ENCODE results near the gene UBN1.
"Not testable (repeated sequence)": the region's sequence is repeated elsewhere in the genome, so short reads cannot be mapped to it uniquely, and the experiment has no call there.

Gene UBN1

DNA sequence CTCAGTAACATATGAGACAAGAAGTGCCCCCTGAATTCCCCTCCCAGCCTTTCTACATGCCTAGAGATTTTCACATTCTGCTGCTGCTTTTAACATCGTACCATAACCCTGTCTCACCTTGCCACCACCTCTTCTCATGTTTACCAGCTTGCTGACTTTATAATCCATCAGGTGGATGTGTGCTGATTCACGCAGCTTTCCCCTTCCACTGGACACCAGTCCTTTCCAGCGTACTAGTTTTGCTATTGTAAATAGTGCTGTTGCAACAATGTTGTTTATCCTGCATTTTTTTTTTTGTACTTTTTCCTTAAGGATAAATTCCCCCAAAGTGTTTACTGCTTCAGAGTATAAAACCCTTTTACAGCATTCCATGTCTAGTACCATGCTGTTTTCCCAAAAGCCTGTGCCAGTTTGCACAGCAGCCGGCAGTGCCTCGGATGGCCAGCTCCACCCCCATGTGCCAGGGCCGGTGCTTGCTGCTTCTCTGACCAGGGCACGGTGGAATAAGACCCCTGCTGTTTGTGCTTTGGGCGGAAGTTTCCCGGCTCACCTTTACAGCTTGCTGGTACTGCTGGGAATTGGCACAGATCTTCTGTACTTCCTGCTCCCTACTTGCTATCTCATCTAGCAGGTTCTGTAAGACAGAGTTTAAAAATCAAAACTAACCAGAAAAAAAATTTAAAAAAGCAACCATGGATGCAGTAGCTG is 41.3 kb downstream of the UBN1 start:
- DNase-seq, result no peak

DNA sequence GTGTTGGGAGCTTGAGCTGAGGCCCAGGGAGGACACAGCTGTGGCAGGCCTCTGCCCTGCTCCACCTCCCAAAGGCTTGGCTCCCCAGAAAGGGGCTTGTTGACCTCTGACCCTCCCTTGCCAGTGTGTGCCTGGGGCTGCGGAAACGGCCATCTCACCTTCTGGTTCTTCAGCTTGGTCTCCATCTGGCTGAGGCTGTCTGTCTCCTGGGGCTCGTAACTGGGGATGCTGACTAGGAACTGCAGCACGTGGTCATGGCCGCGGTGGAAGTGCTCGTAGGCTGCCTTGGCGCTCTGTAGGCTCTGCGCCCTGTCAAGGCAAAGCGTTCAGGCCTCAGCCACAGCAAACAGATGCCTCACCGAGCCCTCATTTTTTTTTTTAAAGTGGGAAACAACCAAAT is 42.7 kb downstream of the UBN1 start:
- no peak for DNase-seq

DNA sequence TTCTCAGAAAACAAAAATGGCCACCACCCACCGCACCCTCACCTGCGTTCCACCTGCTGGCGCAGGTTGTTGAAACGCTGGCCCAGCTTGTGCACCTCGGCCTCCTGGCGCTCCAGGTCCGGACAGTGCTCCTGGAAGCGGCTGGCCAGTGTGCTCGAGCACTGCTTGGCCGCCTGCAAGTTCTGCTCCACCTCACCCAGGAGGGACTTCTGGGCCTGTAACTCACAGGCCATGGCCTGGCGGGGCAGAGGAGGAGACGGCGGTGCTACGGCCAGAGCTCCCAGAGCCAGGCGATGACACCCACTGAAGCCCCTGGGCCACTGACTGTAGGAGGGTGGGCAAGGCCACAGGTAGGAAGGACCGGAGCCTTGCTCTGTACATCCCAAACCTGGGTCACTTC is 43.4 kb downstream of the UBN1 start:
- no peak for DNase-seq

DNA sequence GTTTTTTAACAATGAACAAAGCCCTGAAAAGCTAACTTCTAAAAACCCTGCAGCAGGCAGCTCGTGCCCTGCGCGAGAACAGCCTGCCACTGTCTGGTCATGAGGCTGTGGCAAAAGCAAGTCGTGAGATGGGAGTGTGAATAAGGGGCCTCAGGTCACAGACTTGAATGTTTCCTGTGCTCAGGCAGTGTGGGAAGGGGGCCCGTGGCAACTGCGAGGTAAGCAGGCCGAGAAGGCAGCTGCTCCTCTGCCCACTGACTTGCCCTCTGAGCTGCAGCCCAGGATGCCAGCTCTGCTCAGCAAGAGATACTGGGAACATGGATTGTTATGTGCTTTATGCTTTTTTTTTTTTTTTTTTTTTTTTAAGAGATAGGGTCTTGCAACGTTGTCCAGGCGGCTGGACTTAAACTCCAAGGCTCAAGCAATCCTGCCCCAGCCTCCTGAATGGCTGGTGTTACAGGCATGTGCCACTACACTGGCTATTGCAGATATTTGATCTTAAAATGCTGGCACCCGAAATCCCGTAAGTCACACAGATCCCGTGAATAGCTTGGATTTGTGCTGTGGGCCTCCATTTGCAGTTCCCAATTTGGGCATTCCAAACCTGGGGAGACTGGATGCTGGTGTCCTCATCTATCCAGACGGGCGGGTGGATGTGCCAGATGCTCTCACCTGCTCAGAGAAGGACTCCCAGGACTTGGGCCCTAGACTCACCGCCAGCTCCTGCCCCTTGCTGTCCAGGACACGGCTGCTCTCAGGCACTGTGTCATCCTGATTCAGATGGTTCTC is 44.0 kb downstream of the UBN1 start:
- no peak for DNase-seq

DNA sequence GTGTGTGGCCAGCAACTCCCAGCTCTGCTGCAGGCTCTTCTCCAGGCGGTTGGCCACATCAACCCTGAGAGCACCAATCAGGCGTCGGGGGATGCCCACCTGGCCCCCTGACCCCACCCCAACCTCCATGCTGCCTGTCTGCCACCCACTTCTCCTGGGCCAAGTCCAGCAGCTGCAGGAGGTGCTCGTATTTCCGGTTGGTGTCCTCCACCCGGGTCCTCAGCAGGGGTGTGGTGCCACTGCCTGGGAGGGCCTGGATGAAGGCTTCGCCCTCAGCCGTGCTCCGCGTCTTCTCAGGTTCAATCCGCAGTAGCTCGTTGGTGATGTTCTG is 44.6 kb downstream of the UBN1 start:
- no peak for DNase-seq

DNA sequence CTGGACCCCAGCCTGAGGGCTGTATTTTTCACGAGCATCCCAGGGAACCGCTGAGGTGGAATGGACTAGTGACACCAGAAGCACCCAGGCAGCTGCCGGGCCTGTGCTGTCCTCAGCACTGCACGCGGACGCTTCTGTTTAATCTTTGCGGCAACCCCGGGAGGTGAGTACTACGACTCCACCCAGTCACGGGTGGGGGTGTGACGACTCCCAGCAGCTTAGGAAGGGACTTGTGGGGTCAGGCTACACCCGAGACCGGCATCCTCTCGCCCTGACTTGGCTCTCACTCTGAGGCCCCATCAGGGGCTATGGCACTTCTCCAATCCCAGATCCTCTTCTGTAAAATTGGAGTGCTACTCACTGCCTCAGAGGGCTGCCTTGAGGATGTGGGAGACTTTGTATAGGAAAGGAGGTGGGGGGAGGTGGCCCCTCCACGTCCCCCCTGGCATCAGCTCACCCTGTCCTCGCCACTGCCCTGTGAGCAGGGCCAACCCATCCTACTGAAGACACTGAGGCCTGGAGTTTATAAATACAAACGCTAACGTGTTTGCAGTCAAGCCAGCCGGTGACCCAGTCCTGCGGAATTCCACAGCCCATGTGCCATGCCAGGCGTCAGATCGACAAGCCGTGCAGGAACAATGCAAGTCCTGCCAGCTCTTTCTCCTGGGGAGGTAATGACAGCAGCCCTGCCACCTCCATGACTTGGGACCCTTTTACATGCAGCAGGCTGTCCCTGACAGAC is 45.3 kb downstream of the UBN1 start:
- DNase-seq, result no peak

DNA sequence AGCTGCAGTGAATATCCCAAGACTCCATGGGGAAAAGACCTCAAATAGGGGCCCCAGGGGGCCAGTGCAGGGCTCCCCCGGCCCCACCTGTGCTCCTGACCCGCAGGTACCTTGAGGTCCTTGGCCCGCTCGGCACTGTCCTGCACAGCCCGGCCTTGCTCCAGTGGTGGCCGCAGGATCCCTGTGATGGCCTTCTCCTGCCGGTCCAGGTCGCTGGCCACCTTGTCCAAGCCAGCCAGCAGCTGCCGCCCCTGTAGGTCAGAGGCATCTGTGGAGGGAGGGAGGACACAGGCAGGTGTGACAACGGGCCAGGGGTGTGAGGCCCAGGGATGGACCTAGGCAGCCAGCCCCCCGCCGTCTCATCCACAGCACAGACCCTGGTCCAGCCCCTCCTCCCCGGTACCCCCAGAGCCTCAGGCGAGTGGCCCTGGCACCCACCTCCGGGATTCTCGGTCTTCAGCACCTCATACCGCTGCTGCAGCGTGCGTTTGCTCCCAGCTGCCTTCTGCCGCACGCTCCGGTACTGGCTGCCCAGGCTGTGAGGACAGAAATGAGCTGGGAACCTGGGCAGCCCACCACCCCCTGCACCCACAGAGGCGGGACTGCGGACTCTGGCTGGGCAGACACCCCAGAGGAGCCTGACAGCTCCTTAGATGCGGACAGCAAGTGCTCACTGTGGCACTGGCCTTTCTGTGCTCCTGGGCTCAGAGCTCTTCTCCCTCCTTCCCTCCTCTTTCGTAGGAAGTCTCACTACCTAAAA is 46.0 kb downstream of the UBN1 start:
- DNase-seq, result no peak

DNA sequence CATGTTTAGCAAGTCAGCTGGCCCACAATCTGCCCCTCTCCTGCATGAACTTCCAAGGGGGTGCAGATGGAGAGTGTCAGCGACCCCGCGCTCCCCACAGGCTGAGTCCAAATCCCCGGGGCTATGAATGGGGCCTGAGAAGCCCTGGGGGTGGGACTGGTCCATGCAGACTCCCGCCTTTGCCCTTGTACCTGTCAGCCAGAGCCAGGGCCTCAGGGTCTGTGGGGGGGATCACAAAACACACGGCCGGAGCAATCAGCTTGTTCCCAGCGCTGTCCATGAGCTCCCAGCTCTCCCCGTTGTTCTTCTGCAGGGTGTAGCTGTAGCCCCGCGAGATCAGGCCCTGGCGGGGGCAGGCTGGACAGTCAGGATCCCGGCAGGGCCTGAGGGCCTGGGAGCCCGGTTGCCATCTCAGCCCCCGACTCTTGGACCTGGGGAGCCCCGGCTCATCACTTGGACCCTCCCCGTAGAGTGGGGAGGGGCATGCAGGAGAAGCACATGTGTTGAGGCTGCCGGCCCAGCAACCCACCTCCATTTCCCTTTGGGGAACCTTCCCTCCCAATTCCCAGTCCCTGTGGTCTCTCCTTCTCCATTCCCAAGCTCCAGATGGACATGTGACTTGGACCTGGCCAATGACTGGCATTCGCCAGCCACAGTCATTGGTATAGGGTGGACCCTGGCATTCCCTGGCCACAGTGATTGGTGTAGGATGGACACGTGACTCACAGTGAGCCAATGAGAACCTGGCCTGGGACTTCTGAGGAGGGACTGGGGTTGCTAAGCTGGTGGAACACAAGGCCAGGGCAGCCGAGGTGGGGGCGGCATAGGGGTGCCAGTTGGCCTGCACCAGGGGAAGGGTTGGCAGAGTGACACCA is 47.2 kb downstream of the UBN1 start:
- no peak for DNase-seq

DNA sequence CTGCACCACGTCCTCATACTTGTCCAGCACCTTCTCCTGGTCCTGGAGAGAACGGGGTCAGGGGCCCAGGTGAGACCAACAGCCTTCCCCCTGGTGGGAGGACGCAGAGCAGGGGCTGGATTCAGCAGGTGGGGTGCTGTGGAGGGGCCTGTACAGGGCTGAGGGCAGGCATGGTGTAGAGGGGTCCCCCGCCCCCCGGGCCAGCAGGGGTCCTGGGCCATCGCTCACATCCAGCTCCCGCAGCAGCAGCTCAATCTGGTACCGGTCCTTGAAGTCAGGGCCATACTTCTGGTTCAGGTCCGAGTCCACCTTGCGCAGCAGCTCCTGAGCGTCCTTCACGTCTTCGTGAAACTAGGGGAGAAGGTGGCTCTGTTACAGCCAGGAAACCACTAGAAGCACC is 48.1 kb downstream of the UBN1 start:
- DNase-seq, result no peak

DNA sequence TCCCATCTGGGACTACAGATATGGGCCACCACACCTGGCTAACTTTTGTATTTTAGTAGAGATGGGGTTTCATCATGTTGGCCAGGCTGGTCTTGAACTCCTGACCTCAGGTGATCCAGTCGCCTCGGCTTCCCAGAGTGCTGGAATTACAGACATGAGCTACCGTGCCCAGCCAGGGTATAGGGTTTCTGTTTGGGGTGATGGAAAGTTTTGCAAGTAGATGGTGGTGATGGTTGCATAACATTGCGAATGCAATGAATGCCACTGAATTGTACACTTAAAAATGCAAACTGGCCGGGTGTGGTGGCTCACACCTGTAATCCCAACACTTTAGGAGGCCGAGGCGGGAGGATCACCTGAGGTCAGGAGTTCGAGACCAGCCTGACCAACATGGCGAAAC is 49.5 kb downstream of the UBN1 start:
- not testable (repeated sequence) for DNase-seq

DNA sequence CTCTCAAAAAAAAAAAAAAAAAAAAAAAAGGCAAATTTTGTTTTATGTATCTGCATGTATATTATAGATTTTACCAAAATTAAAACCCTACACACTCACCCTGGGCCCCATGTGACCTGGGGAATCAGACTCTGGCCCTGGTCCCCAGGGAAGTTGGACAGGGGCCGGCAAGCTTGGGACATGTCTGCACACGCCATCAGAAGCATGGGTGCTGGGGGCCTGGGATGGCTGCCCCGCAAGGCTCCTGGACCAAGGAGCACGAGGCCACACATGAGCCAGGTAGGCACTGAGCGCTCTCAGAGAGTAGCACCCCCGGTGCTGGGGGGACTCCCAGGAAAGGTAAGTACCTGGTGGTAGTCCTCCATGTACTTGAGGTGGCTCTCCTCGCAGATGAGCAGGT is 50.0 kb downstream of the UBN1 start:
- DNase-seq, result no peak

DNA sequence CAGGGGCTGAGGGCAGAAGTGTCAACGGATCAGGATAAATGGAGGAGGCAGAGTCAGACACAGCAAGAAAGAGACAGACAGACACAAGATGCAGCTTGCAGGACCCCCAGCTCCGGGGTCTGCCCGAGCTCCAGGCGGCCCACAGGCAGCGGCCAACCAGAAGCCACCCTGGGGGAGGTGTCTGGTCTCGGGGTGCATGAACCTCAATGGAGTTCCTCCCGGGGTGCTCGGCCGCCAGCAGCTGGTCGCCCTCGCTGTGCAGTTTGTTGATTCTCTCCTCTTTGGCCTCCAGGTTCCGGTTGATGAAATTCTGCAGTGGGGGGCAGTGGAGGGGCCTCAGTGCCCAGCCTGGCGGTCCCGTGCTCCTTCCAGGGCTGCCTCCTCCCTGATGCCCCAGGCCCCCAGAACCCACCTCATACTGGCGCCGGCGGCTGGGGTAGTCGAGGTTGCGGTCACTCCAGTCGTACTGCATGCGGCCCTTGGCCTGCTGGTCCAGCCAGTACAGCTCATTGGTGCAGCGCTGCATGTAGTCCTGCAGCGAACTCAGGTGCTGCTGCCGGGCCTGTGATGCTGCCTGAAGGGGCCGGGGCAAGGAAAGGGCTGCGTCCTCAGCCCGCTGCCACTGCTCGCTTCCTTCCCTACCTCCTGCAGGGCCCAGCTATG is 51.7 kb downstream of the UBN1 start:
- DNase-seq, result no peak

DNA sequence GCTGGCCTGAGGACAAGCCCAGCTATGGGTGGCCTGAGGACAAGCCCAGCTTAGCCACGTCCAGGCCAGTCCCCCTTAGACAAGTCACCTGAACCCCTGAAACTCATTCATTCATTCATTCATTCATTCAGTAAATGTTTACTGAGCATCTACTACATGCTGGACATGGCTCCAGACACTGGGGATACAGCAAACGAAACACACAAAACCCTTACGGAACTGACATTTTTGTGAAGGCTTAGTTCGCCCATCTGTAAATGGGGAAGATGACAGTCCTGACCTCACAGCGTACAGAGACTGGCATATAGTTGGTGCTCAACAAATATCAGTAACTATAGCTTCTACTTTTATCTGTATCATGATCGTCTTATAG is 52.2 kb downstream of the UBN1 start:
- no peak for DNase-seq

DNA sequence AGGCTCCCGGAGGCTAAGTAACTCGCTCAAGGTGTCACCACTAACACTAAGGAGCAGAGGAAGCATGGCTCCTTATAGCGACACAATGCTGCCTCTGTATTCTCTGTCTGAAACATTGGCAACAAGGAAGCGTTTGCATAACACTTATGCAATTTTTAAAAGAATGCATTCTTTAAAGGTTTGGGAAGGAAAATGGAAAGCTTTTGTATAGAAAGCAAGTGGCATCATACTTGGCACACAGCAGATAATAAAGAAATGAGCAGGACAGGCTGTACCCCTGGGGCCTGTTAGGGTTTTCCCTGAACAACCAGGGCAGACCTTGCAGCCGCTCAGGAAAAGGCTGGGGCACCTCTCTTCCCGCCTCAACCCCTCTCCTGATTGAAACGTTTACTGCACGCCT is 52.8 kb downstream of the UBN1 start:
- DNase-seq, result no peak

DNA sequence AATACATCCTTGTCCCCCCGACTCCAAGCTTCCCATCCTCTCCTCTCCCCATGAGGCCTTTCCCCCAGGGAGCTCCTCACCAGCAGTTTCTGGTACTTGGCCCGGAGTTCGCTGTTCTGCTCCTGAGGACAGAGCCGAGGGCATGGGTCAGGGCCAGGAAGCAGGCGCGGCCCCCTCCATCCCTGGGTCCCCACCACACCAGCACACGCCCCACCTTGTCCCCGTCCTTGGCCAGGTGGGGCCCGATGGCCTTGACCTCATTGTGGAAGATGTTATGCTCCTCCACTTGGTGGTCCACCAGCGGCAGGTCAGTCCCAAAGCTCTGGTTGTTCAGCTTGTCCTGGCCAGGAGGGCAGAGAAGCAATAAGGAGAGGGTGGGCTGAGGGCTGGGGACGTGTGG is 53.5 kb downstream of the UBN1 start:
- no peak for DNase-seq

DNA sequence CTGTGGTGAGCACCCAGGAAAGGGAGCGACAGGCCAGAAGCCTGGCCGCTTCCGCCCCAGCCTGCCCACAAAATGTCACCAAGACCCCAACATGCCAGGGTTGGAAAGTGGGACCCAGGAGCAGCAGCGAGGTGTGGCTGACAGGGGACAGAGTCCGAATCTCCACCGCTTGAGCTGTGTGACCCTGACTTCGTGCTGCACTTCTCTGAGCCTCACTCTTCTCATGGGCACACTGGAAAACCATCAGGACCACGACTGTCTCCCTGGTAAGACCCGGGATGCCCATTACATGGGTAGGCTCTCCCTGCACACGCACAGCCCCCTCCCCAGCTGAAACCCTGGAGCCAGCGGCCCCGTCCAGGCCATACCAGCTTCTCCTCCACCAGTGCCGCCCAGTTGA is 54.8 kb downstream of the UBN1 start:
- no peak for DNase-seq

DNA sequence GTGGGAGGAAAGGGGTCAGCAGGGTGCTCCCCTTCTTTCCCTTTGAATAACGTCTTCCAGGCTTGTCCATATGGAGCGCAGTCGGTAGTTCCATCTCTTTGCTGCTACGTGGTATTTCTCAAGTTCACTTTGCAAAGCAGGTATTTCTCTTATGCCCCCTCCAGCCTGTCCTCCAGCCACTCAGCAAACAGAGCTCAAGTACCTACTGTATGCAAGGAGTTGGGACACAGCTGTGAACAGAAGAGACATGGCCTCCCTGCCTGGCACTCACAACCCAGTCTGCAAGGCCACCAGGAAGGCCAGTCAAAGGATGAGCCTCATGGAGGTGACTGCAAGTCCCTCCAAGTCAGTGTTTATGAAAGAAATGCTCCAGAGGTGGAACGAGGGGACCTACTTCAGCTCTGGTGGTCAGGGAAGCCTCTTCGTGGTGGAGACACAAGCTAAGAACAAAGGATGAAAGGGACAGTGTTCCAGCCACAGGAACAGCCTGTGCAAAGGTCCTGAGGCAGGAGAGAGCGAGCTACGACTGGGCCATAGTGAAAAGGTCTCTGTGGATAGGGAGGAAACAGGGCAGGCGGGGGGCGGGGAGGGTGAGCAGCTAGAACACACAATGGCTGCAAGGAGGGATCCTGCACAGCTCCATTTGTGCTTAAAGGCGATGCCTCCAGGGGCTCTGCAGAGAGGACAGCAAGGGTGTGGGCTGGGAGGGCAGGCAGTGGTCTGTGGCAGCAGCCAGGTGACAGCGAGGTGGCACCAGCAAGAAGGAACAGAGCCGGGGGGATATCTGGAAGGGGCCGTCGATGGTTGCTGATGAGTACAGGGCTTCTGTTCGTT is 57.0 kb downstream of the UBN1 start:
- no peak for DNase-seq

DNA sequence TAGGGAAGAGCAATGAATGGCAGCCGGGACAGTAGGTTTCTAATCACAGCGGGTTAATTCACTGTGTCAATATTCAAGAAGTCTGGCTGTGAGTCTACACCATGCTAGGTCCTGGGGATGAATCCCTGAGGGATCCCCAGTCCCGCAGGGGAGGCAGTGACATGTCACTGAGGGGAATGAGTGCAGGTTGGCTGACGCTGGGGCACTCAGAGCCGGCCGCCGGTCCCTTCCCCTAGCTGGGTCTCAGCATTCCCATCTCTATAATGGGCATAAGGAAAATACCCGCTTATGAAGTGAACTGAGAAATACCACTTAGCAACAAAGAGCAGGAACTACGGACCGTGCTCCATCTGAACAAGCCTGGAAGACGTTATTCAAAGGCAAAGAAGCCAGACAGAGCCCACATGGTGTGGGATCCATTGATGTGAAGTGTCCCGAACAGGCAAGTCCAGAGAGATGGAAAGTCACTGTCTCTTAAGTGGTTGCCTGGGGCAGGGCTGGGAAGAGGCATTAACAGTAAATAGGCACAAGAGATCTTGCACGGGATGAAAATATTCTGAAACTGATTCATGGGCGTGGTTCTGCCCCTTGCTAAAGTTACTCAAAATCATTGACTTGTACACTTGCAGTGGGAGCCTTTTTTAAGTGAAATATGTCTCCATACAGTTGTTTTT is 57.8 kb downstream of the UBN1 start:
- no peak for DNase-seq

DNA sequence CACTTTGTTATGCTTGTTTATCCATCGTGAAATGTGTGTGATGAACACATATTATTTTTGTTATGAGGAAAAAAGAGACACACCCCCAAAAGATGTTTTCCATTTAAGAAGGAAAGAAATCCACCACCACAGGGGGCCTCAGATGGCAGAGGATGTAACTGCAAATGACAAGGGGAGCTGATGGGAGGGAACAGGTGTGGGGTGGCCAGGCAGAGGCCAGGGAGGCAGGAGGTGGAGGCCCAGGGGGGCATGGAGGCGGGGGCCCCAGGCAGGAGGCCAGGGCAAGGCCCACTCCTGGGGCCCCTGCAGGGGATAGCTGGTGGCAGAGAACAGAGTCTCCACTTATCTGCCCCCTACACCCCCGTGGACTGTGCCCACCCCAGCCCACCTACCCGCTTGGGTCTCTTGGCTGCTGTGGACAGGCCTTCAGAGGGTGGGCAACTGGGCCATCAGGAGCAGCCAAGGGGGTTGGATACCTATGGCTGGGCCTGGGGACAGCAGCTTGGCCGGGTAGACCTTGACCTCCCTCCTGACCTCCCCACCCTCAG is 61.6 kb downstream of the UBN1 start:
- no peak for DNase-seq

DNA sequence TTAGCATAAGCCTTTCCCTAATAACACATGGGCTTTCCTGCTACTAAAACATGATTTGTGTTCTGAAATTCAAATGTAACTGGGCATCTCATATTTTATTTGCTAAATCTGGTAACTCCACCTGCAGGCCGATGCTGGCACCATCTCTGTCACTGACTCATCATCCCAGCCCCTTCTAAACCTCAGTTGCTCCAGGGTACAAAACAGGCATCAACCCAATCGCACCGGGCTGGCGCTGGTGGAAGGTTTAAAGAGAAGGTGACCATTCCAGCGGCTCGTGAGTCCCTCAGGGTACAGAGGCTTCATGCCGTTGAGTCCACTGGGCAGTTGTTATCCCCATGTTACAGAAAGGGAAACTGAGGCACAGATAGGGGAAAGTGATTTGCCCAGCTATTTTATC is 62.5 kb downstream of the UBN1 start:
- no peak for DNase-seq

All from activated CD4-positive, alpha-beta T cell treated with anti-CD3 and anti-CD28 coated beads for 48 hours (primary cell).